WTC11 (cell line): Measurements from ENCODE around the gene PDE1A.

Experiments
- NR1H2 ChIP-seq: sonication (generic); formaldehyde crosslinking; IDR thresholded peaks from 2 replicates; pipeline ENCODE4 v1.9.0; 2021; ENCODE audit warnings: mild to moderate bottlenecking, moderate library complexity, missing genetic modification reagents
- NR2C2 ChIP-seq: sonication (generic); formaldehyde crosslinking; IDR thresholded peaks from 2 replicates; pipeline ENCODE4 v1.8.0; 2022; ENCODE audit warnings: mild to moderate bottlenecking, missing genetic modification reagents
- SMAD3 ChIP-seq: sonication (generic); formaldehyde crosslinking; IDR thresholded peaks from 2 replicates; pipeline ENCODE4 v1.8.0; 2022; ENCODE audit warnings: missing genetic modification reagents, mild to moderate bottlenecking, borderline replicate concordance
- TEAD4 ChIP-seq: sonication (generic); formaldehyde crosslinking; IDR thresholded peaks from 2 replicates; pipeline ENCODE4 v1.8.0; 2022; ENCODE audit warnings: mild to moderate bottlenecking, missing genetic modification reagents
- ZBTB21 ChIP-seq: sonication (generic); formaldehyde crosslinking; IDR thresholded peaks from 2 replicates; pipeline ENCODE4 v1.8.1; 2023; ENCODE audit warnings: mild to moderate bottlenecking, missing genetic modification reagents, borderline replicate concordance
- TF ChIP-seq, protein P1 (sequence below): fragments of 200-600 bp; IDR thresholded peaks from 2 replicates; pipeline ENCODE4 v1.8.0; 2022; ENCODE audit warnings: antibody characterized with exemption
- TF ChIP-seq, protein P2 (sequence below): sonication (generic); formaldehyde crosslinking; IDR thresholded peaks from 2 replicates; pipeline ENCODE4 v1.8.0; 2023; ENCODE audit warnings: mild to moderate bottlenecking, missing genetic modification reagents
- TF ChIP-seq, protein P3 (sequence below): sonication (generic); formaldehyde crosslinking; IDR thresholded peaks from 2 replicates; pipeline ENCODE4 v1.8.0; 2022; ENCODE audit warnings: mild to moderate bottlenecking, missing genetic modification reagents
- TF ChIP-seq, protein P4 (sequence below): sonication (generic); formaldehyde crosslinking; IDR thresholded peaks from 2 replicates; pipeline ENCODE4 v1.8.1; 2023; ENCODE audit warnings: mild to moderate bottlenecking, moderate library complexity, missing genetic modification reagents

DNA sequence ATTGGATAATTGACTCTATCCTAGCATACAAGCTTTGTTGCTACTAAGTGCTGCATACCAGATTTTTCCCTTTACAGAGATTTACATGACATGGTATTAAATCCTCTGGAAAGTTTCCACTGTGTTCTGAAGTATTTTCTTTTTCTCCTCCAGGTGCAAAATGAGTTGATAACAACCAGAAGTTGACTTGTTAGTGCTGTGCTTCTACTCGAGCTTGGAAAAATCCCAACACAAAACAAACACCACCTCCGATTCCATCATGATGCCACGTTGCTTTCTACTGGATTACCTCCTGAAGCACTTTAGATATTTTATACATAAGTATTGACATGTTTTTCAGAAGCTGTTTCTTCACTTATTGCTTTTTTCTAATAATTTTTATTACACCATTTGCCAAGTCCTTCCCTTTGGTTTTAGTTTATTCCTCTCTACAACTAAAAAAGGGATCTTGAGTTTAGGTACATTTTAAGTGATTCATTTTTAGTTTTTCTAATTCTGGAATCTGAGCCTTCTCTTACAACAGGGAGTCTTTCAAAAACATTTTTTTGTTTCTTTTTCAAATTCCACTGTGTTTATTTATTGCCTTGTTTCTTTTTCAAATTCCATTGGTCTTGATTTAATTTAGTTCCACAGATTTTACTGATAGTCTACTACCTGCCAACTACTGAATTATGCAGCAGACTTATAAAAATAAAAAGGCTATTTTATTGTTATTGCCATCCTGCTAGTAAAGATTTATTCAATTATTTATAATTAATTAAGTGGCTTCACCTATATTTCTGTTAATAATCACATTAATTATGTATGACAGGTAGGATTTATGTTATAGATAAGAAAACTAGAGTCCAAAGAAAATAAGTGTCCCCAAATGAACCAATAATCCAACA is 297.8 kb downstream of the PDE1A start:
- TF ChIP-seq ZBTB21 (CRISPR knock-in tag) = no peak
- TF ChIP-seq, protein P1, sequence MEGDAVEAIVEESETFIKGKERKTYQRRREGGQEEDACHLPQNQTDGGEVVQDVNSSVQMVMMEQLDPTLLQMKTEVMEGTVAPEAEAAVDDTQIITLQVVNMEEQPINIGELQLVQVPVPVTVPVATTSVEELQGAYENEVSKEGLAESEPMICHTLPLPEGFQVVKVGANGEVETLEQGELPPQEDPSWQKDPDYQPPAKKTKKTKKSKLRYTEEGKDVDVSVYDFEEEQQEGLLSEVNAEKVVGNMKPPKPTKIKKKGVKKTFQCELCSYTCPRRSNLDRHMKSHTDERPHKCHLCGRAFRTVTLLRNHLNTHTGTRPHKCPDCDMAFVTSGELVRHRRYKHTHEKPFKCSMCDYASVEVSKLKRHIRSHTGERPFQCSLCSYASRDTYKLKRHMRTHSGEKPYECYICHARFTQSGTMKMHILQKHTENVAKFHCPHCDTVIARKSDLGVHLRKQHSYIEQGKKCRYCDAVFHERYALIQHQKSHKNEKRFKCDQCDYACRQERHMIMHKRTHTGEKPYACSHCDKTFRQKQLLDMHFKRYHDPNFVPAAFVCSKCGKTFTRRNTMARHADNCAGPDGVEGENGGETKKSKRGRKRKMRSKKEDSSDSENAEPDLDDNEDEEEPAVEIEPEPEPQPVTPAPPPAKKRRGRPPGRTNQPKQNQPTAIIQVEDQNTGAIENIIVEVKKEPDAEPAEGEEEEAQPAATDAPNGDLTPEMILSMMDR = no peak
- TF ChIP-seq, protein P2, sequence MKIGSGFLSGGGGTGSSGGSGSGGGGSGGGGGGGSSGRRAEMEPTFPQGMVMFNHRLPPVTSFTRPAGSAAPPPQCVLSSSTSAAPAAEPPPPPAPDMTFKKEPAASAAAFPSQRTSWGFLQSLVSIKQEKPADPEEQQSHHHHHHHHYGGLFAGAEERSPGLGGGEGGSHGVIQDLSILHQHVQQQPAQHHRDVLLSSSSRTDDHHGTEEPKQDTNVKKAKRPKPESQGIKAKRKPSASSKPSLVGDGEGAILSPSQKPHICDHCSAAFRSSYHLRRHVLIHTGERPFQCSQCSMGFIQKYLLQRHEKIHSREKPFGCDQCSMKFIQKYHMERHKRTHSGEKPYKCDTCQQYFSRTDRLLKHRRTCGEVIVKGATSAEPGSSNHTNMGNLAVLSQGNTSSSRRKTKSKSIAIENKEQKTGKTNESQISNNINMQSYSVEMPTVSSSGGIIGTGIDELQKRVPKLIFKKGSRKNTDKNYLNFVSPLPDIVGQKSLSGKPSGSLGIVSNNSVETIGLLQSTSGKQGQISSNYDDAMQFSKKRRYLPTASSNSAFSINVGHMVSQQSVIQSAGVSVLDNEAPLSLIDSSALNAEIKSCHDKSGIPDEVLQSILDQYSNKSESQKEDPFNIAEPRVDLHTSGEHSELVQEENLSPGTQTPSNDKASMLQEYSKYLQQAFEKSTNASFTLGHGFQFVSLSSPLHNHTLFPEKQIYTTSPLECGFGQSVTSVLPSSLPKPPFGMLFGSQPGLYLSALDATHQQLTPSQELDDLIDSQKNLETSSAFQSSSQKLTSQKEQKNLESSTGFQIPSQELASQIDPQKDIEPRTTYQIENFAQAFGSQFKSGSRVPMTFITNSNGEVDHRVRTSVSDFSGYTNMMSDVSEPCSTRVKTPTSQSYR (CRISPR knock-in tag) = no peak
- no peak for TF ChIP-seq NR2C2 (CRISPR knock-in tag)
- TF ChIP-seq, protein P3, sequence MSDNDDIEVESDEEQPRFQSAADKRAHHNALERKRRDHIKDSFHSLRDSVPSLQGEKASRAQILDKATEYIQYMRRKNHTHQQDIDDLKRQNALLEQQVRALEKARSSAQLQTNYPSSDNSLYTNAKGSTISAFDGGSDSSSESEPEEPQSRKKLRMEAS (CRISPR knock-in tag) = no peak
- TF ChIP-seq TEAD4 (CRISPR knock-in tag) = no peak
- TF ChIP-seq SMAD3 = no peak
- TF ChIP-seq, protein P4, sequence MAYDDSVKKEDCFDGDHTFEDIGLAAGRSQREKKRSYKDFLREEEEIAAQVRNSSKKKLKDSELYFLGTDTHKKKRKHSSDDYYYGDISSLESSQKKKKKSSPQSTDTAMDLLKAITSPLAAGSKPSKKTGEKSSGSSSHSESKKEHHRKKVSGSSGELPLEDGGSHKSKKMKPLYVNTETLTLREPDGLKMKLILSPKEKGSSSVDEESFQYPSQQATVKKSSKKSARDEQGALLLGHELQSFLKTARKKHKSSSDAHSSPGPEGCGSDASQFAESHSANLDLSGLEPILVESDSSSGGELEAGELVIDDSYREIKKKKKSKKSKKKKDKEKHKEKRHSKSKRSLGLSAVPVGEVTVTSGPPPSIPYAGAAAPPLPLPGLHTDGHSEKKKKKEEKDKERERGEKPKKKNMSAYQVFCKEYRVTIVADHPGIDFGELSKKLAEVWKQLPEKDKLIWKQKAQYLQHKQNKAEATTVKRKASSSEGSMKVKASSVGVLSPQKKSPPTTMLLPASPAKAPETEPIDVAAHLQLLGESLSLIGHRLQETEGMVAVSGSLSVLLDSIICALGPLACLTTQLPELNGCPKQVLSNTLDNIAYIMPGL = no peak
- TF ChIP-seq NR1H2 (CRISPR knock-in tag) = no peak
